Measurements from ENCODE around the gene DAP.

DAP gene

DNA sequence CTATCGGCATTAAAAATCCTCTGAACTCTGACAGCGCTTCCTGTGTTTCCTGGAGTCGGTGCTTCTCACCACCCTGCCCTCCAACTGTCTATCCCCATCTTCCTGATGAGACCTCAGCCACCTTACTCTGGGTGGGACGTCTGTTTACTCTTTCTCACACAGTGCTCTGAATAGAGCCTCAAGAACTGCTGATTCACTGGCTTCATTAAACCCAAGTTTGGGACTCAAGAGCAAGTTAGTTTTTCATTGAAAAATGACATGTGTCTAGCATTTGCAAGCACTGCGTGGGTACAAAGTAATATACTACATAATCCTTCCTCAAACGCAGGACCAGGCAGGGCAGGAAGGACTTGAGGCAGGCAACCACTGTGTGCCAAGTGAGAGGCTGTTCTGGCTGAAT is 49.5 kb downstream of the DAP start:
- TF ChIP-seq POLR2AphosphoS5 (IDR thresholded peaks at IDR 0.05; ENCODE audit: low read depth, low read length) (no peak), TAF1 (IDR thresholded peaks at IDR 0.05; ENCODE audit: borderline replicate concordance, insufficient read depth, low read length) (no peak)

DNA sequence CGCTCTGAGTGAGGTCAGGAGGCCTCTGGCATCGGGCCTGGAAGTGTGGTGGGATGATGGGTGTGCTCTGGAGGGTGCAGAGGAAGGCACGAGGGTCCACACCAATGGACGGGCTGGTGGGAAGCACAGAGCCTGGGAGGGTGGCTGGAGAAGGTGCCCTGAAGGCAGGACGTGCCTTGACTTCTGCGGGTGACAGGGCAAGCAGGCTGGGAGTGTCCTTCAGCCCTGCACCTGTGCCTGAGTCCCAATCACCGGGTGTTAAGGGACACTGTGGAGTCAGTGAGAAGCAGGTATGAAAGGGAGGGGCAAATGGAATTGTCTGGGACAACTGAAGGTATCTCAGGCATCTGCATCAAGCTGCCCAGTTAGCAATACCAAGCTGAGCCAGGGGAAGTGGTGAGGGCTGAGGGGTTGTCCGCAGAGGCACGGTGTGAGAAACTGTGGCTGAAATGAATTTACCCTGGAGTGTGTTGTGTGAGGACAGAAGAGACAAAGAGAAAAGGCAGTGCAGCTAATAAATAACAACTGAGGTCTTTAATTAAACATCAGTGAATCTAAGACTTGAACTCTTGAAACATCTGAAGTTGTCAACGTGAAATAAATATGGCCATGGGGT is 50.4 kb downstream of the DAP start:
- TF ChIP-seq FOXP2 (optimal IDR thresholded peaks at IDR 0.05; ENCODE audit: borderline replicate concordance, extremely low read depth, extremely low read length, insufficient read depth) (no peak), POLR2AphosphoS5 (IDR thresholded peaks at IDR 0.05; ENCODE audit: low read depth, low read length) (no peak), SIN3A (IDR thresholded peaks at IDR 0.05; ENCODE audit: borderline replicate concordance, insufficient read depth, low read length) (no peak), TAF1 (IDR thresholded peaks at IDR 0.05; ENCODE audit: borderline replicate concordance, insufficient read depth, low read length) (no peak)

DNA sequence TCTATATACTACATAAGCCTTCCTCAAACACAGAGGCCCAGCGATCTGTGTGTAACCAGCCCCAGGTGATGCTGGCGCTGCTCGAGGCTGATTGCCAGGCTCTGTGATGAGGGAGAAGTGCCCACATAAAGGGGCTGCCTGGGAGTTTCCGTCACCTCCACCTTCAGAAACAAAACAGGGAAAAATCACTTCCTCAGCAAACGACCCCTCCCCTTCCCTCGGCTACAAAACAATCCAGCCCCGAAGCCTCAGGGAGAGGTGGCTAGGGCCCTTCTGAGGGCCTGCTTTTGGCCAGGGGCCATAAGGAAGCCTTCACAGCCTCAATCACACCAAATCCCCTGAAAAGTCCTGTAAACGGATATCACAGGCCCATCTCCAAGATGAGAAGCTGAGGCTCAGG is 51.1 kb downstream of the DAP start:
- TF ChIP-seq FOXP2 (optimal IDR thresholded peaks at IDR 0.05; ENCODE audit: borderline replicate concordance, extremely low read depth, extremely low read length, insufficient read depth), result no peak
- no peak for TF ChIP-seq POLR2AphosphoS5 (IDR thresholded peaks at IDR 0.05; ENCODE audit: low read depth, low read length)
- TF ChIP-seq, protein P1, sequence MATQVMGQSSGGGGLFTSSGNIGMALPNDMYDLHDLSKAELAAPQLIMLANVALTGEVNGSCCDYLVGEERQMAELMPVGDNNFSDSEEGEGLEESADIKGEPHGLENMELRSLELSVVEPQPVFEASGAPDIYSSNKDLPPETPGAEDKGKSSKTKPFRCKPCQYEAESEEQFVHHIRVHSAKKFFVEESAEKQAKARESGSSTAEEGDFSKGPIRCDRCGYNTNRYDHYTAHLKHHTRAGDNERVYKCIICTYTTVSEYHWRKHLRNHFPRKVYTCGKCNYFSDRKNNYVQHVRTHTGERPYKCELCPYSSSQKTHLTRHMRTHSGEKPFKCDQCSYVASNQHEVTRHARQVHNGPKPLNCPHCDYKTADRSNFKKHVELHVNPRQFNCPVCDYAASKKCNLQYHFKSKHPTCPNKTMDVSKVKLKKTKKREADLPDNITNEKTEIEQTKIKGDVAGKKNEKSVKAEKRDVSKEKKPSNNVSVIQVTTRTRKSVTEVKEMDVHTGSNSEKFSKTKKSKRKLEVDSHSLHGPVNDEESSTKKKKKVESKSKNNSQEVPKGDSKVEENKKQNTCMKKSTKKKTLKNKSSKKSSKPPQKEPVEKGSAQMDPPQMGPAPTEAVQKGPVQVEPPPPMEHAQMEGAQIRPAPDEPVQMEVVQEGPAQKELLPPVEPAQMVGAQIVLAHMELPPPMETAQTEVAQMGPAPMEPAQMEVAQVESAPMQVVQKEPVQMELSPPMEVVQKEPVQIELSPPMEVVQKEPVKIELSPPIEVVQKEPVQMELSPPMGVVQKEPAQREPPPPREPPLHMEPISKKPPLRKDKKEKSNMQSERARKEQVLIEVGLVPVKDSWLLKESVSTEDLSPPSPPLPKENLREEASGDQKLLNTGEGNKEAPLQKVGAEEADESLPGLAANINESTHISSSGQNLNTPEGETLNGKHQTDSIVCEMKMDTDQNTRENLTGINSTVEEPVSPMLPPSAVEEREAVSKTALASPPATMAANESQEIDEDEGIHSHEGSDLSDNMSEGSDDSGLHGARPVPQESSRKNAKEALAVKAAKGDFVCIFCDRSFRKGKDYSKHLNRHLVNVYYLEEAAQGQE (IDR thresholded peaks at IDR 0.05; ENCODE audit: insufficient read depth in 1 of 2, low read depth in 2 of 2, low read length in 2 of 2), result no peak
- TF ChIP-seq TAF1 (IDR thresholded peaks at IDR 0.05; ENCODE audit: borderline replicate concordance, insufficient read depth, low read length), result no peak
- TF ChIP-seq SIN3A (IDR thresholded peaks at IDR 0.05; ENCODE audit: borderline replicate concordance, insufficient read depth, low read length), result no peak

DNA sequence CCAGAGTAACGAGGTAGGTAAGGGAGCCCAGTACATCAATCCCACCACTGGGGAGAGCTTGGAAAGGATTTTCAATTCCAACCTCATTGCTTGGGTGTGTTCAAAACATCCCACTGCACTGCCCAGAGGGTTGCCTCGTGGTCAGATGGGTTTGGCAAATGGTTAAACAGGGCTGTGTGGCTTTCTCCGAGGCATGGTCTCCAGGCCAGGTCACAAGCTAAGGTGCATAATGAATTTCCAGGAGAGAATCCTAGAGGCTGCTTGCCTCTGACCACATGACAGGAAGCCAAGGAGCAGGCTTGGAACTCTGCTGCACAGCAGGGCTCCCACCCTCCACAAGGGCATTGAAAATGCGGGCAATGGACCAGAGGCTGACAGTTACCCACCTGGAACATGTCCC is 51.6 kb downstream of the DAP start:
- TF ChIP-seq FOXP2 (optimal IDR thresholded peaks at IDR 0.05; ENCODE audit: borderline replicate concordance, extremely low read depth, extremely low read length, insufficient read depth) (no peak), SIN3A (IDR thresholded peaks at IDR 0.05; ENCODE audit: borderline replicate concordance, insufficient read depth, low read length) (no peak), POLR2AphosphoS5 (IDR thresholded peaks at IDR 0.05; ENCODE audit: low read depth, low read length) (no peak), TAF1 (IDR thresholded peaks at IDR 0.05; ENCODE audit: borderline replicate concordance, insufficient read depth, low read length) (no peak)
- TF ChIP-seq, protein P1 (IDR thresholded peaks at IDR 0.05; ENCODE audit: insufficient read depth in 1 of 2, low read depth in 2 of 2, low read length in 2 of 2), result no peak

DNA sequence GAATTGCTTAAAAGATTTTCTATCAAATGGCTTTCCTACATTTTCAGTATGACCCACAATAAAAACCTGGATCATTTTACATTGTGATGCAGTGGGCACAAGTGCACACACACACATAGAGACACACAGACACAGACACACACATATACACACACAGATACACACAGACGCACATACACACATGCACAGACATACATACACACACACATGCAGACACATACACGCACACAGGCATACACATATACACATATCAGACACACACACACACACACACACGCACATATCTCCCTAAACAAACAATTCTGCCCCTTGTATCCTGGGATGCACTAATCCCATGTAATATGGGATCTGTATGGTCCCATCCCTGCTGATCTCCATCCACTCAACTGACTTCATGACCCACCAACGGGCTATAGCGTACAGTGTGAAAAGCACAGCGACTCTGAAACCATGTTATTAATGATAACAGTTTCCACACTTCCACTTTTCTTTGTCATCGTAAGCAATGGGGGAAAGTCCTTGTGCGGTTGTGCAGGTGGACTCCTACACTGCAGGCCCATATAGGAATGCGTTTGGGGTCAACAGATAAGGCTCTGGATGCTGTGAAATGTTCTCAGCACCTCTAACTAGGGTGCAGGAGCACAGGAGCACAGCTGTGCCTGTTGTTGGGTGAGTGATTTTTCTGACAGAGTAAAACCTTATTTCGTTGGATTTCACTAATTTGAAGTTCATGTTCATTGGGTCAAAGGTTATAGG is 52.7 kb downstream of the DAP start:
- TF ChIP-seq POLR2AphosphoS5 (IDR thresholded peaks at IDR 0.05; ENCODE audit: low read depth, low read length), result no peak
- TF ChIP-seq FOXP2 (optimal IDR thresholded peaks at IDR 0.05; ENCODE audit: borderline replicate concordance, extremely low read depth, extremely low read length, insufficient read depth), result no peak
- TF ChIP-seq, protein P1 (IDR thresholded peaks at IDR 0.05; ENCODE audit: insufficient read depth in 1 of 2, low read depth in 2 of 2, low read length in 2 of 2), result no peak
- no peak for TF ChIP-seq SIN3A (IDR thresholded peaks at IDR 0.05; ENCODE audit: borderline replicate concordance, insufficient read depth, low read length)
- no peak for TF ChIP-seq TAF1 (IDR thresholded peaks at IDR 0.05; ENCODE audit: borderline replicate concordance, insufficient read depth, low read length)
